Measurements from ENCODE around the gene ONECUT2. TPM values are rescaled to one million over a fixed set of nuclear protein-coding genes. Genes with fewer than 3 reads are reported as not detected.

ONECUT2 gene
- total RNA-seq, 1 experiment from 2014 or later: 0.86 TPM

GRCh38 chr18:57429167-57430078 lies 5.8 kb upstream of the ONECUT2 start:
- POLR2A ChIA-PET: no interaction called here
- no peaks in the 10 kb centered on the region for H3K36me3 Mint-ChIP-seq (ENCODE audit: insufficient read depth, unreplicated experiment)
- Histone ChIP-seq H3K27me3 (replicated peaks; ENCODE audit: control insufficient read depth, insufficient read depth, low read length) (no peaks in the 10 kb centered on the region), H3K4me3 (ENCODE audit: low read depth, low read length) (no peak overlapping the region), H3K9me3 (no peaks in the 10 kb centered on the region), H3K4me1 (no peaks in the 10 kb centered on the region), H3K36me3 (ENCODE audit: control insufficient read depth, insufficient read depth, low read length) (no peaks in the 10 kb centered on the region)
- no TSS peak for BruUV-seq (replicated peaks)
- peaks cover 3% of the 10 kb centered on the region for H3K27me3 Mint-ChIP-seq (ENCODE audit: insufficient read depth, unreplicated experiment)
- intact Hi-C loops (cut with micrococcal nuclease; ENCODE audit: unreplicated experiment): no loop called here
- H3K9me3 Mint-ChIP-seq (ENCODE audit: unreplicated experiment): no peaks in the 10 kb centered on the region
- TF ChIP-seq CTCF (IDR thresholded peaks at IDR 0.05; ENCODE audit: insufficient read depth in 1 of 2, low read depth in 1 of 2, low read length in 1 of 2, severe bottlenecking in 1 of 2, unreplicated experiment in 1 of 2): no peak
- CTCF ChIA-PET: no interaction called here
- H3K4me3 Mint-ChIP-seq (ENCODE audit: unreplicated experiment): no peak overlapping the region
- H3K4me1 Mint-ChIP-seq (ENCODE audit: low read depth, unreplicated experiment): no peaks in the 10 kb centered on the region
- DNase-seq: no peak
- no peak overlapping the region for H3K27ac Mint-ChIP-seq (ENCODE audit: unreplicated experiment)

DNA sequence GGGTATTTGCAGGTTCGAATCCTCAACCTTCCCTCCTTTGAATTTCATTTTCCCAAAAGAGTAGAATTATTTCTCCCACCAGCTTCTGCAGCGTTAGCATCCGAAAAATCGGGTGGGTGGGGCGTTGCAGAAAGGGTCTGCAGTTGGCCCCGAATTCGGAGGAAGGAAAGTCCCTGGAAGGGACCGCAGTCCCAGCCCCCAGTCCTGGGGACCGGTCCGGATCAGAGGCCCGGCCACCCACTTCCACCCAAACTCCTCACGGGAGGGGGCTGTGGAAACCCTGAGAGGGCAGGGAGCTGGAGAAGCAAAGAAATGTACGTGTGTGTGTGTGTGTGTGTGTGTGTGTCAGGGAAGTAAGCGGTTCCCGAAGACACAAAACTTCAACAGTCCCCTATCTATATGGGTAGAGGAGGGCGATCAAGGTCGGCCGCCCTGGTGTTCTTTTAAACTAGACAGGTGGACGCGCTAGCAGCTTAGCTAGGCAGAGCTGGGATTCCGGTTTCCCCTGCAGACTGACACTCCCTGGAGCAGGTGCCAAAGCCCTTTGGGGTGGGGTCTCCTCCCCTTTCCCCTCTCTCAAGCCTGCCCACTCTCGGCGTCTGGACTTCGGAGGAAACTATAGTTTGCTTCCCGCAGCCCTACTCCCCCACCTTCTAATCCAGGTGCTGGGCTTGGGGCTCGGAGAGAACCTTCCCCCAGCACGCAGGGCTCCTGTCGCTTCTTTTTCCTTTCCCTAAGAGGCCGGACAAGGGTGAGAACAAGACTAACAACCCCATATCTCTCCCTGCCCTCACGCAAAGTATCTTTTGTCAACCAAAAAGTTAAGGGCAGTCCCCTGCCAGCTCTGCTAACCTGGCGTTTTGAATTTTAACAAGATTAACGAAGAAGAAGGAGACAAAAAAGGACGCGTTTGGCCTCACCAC lies 4.8 kb upstream of the ONECUT2 start:
- no TSS peak for BruUV-seq (replicated peaks)
- DNase-seq: no peak
- intact Hi-C loops (cut with micrococcal nuclease; ENCODE audit: unreplicated experiment): no loop called here
- Histone ChIP-seq H3K9me3 (no peaks in the 10 kb centered on the region), H3K36me3 (ENCODE audit: control insufficient read depth, insufficient read depth, low read length) (no peaks in the 10 kb centered on the region), H3K4me3 (ENCODE audit: low read depth, low read length) (no peak overlapping the region), H3K27me3 (replicated peaks; ENCODE audit: control insufficient read depth, insufficient read depth, low read length) (no peaks in the 10 kb centered on the region), H3K4me1 (no peaks in the 10 kb centered on the region)
- H3K36me3 Mint-ChIP-seq (ENCODE audit: insufficient read depth, unreplicated experiment): no peaks in the 10 kb centered on the region
- no peak overlapping the region for H3K4me3 Mint-ChIP-seq (ENCODE audit: unreplicated experiment)
- peaks cover 3% of the 10 kb centered on the region for H3K27me3 Mint-ChIP-seq (ENCODE audit: insufficient read depth, unreplicated experiment)
- H3K9me3 Mint-ChIP-seq (ENCODE audit: unreplicated experiment): no peaks in the 10 kb centered on the region
- no peaks in the 10 kb centered on the region for H3K4me1 Mint-ChIP-seq (ENCODE audit: low read depth, unreplicated experiment)
- H3K27ac Mint-ChIP-seq (ENCODE audit: unreplicated experiment): no peak overlapping the region
- no peak for TF ChIP-seq CTCF (IDR thresholded peaks at IDR 0.05; ENCODE audit: insufficient read depth in 1 of 2, low read depth in 1 of 2, low read length in 1 of 2, severe bottlenecking in 1 of 2, unreplicated experiment in 1 of 2)
- ChIA-PET CTCF (no interaction called here), POLR2A (no interaction called here)

DNA sequence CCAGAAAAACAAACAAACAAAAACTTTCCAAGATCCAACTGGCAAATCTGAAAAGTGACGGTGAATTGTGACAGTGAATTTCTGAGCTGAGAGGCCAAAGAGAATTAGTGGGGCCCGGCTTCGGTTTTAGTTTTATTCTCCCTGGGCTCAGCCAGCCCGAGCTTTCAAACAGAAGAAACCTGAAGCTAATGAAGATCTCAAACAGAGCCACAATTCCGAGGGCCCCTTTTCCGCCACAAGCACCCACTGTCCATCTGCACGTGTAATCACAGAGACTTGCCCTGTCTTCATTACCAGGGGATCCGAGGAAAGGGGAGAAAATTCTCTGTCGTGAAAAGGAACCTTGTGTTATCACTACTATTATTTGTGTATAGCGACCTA lies 4.2 kb upstream of the ONECUT2 start:
- DNase-seq: no peak
- no peaks in the 10 kb centered on the region for H3K27me3 ChIP-seq (replicated peaks; ENCODE audit: control insufficient read depth, insufficient read depth, low read length)
- no TSS peak for BruUV-seq (replicated peaks)
- H3K9me3 ChIP-seq: no peaks in the 10 kb centered on the region
- peaks cover 3% of the 10 kb centered on the region for H3K27me3 Mint-ChIP-seq (ENCODE audit: insufficient read depth, unreplicated experiment)
- intact Hi-C loops (cut with micrococcal nuclease; ENCODE audit: unreplicated experiment): no loop called here
- no peak overlapping the region for H3K4me3 Mint-ChIP-seq (ENCODE audit: unreplicated experiment)
- no peak overlapping the region for H3K4me3 ChIP-seq (ENCODE audit: low read depth, low read length)
- no peaks in the 10 kb centered on the region for H3K4me1 Mint-ChIP-seq (ENCODE audit: low read depth, unreplicated experiment)
- TF ChIP-seq CTCF (IDR thresholded peaks at IDR 0.05; ENCODE audit: insufficient read depth in 1 of 2, low read depth in 1 of 2, low read length in 1 of 2, severe bottlenecking in 1 of 2, unreplicated experiment in 1 of 2): no peak
- no peaks in the 10 kb centered on the region for H3K4me1 ChIP-seq
- H3K27ac Mint-ChIP-seq (ENCODE audit: unreplicated experiment): no peak overlapping the region
- H3K36me3 Mint-ChIP-seq (ENCODE audit: insufficient read depth, unreplicated experiment): no peaks in the 10 kb centered on the region
- H3K9me3 Mint-ChIP-seq (ENCODE audit: unreplicated experiment): no peaks in the 10 kb centered on the region
- no peaks in the 10 kb centered on the region for H3K36me3 ChIP-seq (ENCODE audit: control insufficient read depth, insufficient read depth, low read length)
- CTCF ChIA-PET: no interaction called here
- POLR2A ChIA-PET: no interaction called here
